Hepatocyte (in vitro differentiated cells): ENCODE data around the gene KRTAP1-1. TPM values are rescaled to one million over a fixed set of nuclear protein-coding genes. Genes with fewer than 3 reads are reported as not detected.
"Not testable (repeated sequence)": the region's sequence is repeated elsewhere in the genome, so short reads cannot be mapped to it uniquely, and the experiment has no call there.

ENCODE experiments used
- DNase-seq: peaks from one replicate; pipeline ENCODE4 v3.0.0-alpha.2; 2016; ENCODE audit warnings: low spot score
- H2AFZ ChIP-seq: fragments of 200-600 bp; sonication (generic); 2 replicates; pipeline ENCODE4 v1.6.0; 2016; ENCODE audit warnings: antibody characterized with exemption, mild to moderate bottlenecking
- H3K27ac ChIP-seq: fragments of 200-600 bp; sonication (generic); 2 replicates; pipeline ENCODE4 v1.5.1; 2016; ENCODE audit warnings: mild to moderate bottlenecking
- H3K27me3 ChIP-seq: fragments of 200-600 bp; sonication (generic); 2 replicates; pipeline ENCODE4 v1.6.1; 2016
- H3K36me3 ChIP-seq: fragments of 200-600 bp; sonication (generic); replicated peaks from 2 replicates; pipeline ENCODE4 v1.5.1; 2016; ENCODE audit warnings: low read depth; ENCODE audit not compliant: insufficient read depth
- H3K4me1 ChIP-seq: fragments of 200-600 bp; sonication (generic); 2 replicates; pipeline ENCODE4 v1.5.1; 2016; ENCODE audit warnings: mild to moderate bottlenecking, moderate library complexity; ENCODE audit not compliant: insufficient read depth
- H3K4me2 ChIP-seq: fragments of 200-600 bp; sonication (generic); 2 replicates; pipeline ENCODE4 v1.6.0; 2016
- H3K4me3 ChIP-seq: fragments of 200-600 bp; sonication (generic); 2 replicates; pipeline ENCODE4 v1.5.1; 2016; ENCODE audit warnings: mild to moderate bottlenecking
- H3K79me2 ChIP-seq: fragments of 200-600 bp; sonication (generic); 2 replicates; pipeline ENCODE4 v1.6.0; 2017; ENCODE audit warnings: mild to moderate bottlenecking
- H3K9me2 ChIP-seq: fragments of 200-600 bp; sonication (generic); replicated peaks from 2 replicates; pipeline ENCODE4 v1.6.0; 2017; ENCODE audit warnings: mild to moderate bottlenecking; ENCODE audit not compliant: insufficient read depth
- H3K9me3 ChIP-seq: fragments of 200-600 bp; sonication (generic); 2 replicates; pipeline ENCODE4 v1.5.1; 2016; ENCODE audit warnings: low read depth, mild to moderate bottlenecking
- H4K20me1 ChIP-seq: fragments of 200-600 bp; sonication (generic); 2 replicates; pipeline ENCODE4 v1.6.0; 2016; ENCODE audit warnings: mild to moderate bottlenecking; ENCODE audit not compliant: insufficient read depth, poor library complexity, severe bottlenecking
- EZH2 ChIP-seq: fragments of 200-600 bp; sonication (generic); IDR thresholded peaks from 2 replicates; pipeline ENCODE4 v1.6.1; 2016; ENCODE audit warnings: antibody characterized with exemption, mild to moderate bottlenecking, borderline replicate concordance
- EZH2phosphoT487 ChIP-seq: fragments of 200-600 bp; sonication (generic); IDR thresholded peaks from one replicate; pipeline ENCODE4 v1.6.1; 2018; ENCODE audit warnings: antibody characterized with exemption, mild to moderate bottlenecking, low read depth, moderate library complexity; ENCODE audit not compliant: unreplicated experiment, severe bottlenecking
- WGBS: methylation state at CpG from one replicate; pipeline ENCODE4 v1.1.6; 2016; ENCODE audit warnings: low lambda C conversion rate; ENCODE audit errors: missing lambda C conversion rate; 5-methylcytosine and 5-hydroxymethylcytosine counted together
- polyA plus RNA-seq: library from polyadenylated mRNA; unstranded; fragments of >200 nt; fragmentation: Nextera tagmentation; extraction: Ambion mirVana; gene quantifications from 2 replicates; pipeline ENCODE4 v1.2.1, GENCODE V29; 2016
- total RNA-seq: library from RNA; depleted of rRNA; stranded (reverse); fragments of >200 nt; gene quantifications from 2 replicates; pipeline ENCODE4 v1.2.3, GENCODE V29; 2014
- TF ChIP-seq, protein P1 (sequence below): fragments of 200-600 bp; sonication (generic); IDR thresholded peaks from 2 replicates; pipeline ENCODE4 v1.5.1; 2016; ENCODE audit warnings: antibody characterized with exemption, mild to moderate bottlenecking; ENCODE audit not compliant: poor library complexity

KRTAP1-1 gene
- total and polyA plus RNA-seq, 2 experiments from 2014 or later = not detected

DNA sequence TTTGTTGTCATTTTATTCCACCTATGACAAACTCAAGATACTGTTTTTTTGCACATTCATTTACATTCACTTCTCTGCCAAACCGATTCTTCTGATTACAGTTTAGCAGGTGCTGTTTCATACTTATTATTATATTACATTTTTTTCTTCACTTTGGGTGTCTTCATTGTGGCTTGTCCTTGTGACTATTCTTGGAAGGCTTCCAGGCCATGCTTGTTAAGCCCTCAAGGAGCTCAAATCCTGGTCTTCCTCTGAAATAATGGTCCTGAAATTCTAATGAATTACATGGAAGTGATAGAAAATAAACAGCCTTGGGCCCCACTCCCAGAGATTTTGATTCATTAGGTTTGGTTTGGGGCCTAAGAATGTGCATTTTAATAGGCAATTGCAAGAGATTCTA is 23.1 kb upstream of the KRTAP1-1 start:
- Histone ChIP-seq H3K36me3 (no peaks in the 10 kb centered on the region), H2AFZ (no peak overlapping the region), H3K9me2 (no peaks in the 10 kb centered on the region), H3K4me1 (no peaks in the 10 kb centered on the region), H3K27me3 (no peaks in the 10 kb centered on the region), H4K20me1 (no peaks in the 10 kb centered on the region), H3K4me2 (no peak overlapping the region), H3K9me3 (no peaks in the 10 kb centered on the region), H3K79me2 (no peaks in the 10 kb centered on the region), H3K4me3 (no peak overlapping the region), H3K27ac (no peak overlapping the region)
- no peak for DNase-seq
- no peak for TF ChIP-seq EZH2phosphoT487
- TF ChIP-seq, protein P1, sequence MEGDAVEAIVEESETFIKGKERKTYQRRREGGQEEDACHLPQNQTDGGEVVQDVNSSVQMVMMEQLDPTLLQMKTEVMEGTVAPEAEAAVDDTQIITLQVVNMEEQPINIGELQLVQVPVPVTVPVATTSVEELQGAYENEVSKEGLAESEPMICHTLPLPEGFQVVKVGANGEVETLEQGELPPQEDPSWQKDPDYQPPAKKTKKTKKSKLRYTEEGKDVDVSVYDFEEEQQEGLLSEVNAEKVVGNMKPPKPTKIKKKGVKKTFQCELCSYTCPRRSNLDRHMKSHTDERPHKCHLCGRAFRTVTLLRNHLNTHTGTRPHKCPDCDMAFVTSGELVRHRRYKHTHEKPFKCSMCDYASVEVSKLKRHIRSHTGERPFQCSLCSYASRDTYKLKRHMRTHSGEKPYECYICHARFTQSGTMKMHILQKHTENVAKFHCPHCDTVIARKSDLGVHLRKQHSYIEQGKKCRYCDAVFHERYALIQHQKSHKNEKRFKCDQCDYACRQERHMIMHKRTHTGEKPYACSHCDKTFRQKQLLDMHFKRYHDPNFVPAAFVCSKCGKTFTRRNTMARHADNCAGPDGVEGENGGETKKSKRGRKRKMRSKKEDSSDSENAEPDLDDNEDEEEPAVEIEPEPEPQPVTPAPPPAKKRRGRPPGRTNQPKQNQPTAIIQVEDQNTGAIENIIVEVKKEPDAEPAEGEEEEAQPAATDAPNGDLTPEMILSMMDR = no peak
- TF ChIP-seq EZH2 = no peak
- 96% methylated on average over 1 of the region's 1 CpG for WGBS

DNA sequence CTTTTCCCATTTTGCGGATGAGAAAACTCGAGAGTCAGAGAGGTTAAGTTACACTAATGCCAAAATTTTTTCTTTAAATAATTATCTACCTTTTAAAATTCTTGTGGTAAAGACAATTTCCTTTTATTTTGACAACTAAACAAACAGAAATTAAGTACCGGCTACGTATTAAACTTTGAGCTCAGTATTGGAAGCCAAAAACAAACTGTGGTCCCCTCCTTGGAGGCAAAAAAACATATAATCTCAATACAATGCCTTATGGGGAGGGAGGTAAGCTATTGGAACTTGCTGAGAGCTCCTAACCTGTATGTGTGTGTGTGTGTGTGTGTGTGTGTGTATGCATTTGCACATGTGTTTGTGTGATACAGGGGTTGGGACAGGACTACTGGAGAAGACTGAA is 22.2 kb upstream of the KRTAP1-1 start:
- TF ChIP-seq, protein P1 = no peak
- TF ChIP-seq EZH2 (no peak), EZH2phosphoT487 (no peak)
- H4K20me1 ChIP-seq = no peaks in the 10 kb centered on the region
- WGBS = 79% methylated on average over 4 of the region's 4 CpGs

DNA sequence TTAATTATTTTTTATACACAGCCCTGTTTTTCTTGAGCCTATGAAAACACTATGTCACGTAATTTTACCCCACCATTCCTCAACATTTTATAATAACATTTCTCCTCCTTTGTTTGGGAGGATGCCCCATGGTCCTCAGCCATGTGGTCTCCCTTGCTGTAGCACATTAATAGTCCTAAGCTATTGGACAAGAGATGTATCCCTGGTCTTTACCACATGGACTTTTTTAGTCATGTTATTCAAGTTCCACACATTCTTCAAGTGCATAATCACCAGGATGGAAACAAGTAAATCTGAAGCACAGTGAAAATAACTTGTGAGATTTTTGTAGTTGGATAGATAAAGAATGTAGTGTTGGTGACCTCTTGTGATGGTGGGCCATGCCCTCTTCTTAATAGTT is 20.7 kb upstream of the KRTAP1-1 start:
- DNase-seq = no peak
- H3K4me1 ChIP-seq = no peaks in the 10 kb centered on the region
- H3K9me3 ChIP-seq = no peaks in the 10 kb centered on the region
- no peak overlapping the region for H3K4me3 ChIP-seq
- H3K4me2 ChIP-seq = no peak overlapping the region
- no peaks in the 10 kb centered on the region for H3K27me3 ChIP-seq
- H3K9me2 ChIP-seq = no peaks in the 10 kb centered on the region
- peak overlapping the region; percentile 18 for H3K27ac ChIP-seq
- H3K79me2 ChIP-seq = no peaks in the 10 kb centered on the region
- 76% methylated on average over 1 of the region's 1 CpG for WGBS
- no peaks in the 10 kb centered on the region for H3K36me3 ChIP-seq
- no peaks in the 10 kb centered on the region for H4K20me1 ChIP-seq
- TF ChIP-seq EZH2phosphoT487 (no peak), EZH2 (no peak)
- no peak overlapping the region for H2AFZ ChIP-seq

More for the DNA sequence above, 22.2 kb upstream of the KRTAP1-1 start:
- Histone ChIP-seq H3K27me3 (no peaks in the 10 kb centered on the region), H3K9me2 (no peaks in the 10 kb centered on the region), H3K27ac (no peak overlapping the region), H3K4me1 (no peaks in the 10 kb centered on the region), H3K79me2 (no peaks in the 10 kb centered on the region), H3K9me3 (no peaks in the 10 kb centered on the region), H3K4me3 (no peak overlapping the region), H2AFZ (no peak overlapping the region), H3K36me3 (no peaks in the 10 kb centered on the region), H3K4me2 (no peak overlapping the region)
- no peak for DNase-seq

DNA sequence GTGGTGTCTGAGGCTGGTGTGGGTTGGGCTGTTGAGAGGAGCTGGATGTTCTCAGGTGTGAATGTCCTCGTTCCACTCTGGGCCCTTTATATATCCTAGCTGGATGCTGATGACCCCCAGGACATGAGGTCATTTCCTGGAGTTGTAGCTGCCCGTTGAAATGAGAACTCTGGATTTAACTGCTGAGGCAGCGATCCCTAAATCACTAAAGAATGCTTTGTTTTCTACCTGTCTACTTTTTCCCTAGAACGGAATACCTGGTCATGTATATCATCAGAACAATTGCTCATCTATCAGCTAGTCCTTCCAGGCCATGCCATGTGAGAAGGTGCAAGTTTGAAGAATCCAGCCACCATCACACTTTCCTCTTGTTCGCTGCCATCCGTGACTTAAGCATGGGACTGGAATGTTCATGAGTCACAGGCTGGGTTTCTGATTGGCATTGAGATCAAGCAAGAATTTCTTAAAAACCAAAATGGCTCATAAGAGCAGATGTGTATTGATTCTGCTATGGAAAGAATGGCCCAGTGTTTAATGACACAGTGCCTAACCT is 18.9 kb upstream of the KRTAP1-1 start, which contains the start of gene KRTAP2-3:
KRTAP2-3 (minus strand) TSS at position 63 of the 553 bp plus-strand sequence. CDS start 64 bp downstream, outside the sequence.
- Histone ChIP-seq H3K27ac (no peak within 1 kb of the TSS), H3K4me3 (no peak within 1 kb of the TSS), H3K9me3 (no peaks in the 10 kb centered on the region), H3K9me2 (no peaks in the 10 kb centered on the region), H3K4me1 (no peaks in the 10 kb centered on the region), H3K36me3 (no peaks in the 10 kb centered on the region), H3K79me2 (no peaks in the 10 kb centered on the region), H2AFZ (no peak within 1 kb of the TSS), H3K4me2 (no peak within 1 kb of the TSS), H4K20me1 (no peaks in the 10 kb centered on the region), H3K27me3 (no peaks in the 10 kb centered on the region)
- WGBS = 74% methylated on average over 6 of the region's 6 CpGs
- TF ChIP-seq EZH2phosphoT487 = no peak
- TF ChIP-seq EZH2 = no peak
- TF ChIP-seq, protein P1 = no peak
- no peak for DNase-seq

DNA sequence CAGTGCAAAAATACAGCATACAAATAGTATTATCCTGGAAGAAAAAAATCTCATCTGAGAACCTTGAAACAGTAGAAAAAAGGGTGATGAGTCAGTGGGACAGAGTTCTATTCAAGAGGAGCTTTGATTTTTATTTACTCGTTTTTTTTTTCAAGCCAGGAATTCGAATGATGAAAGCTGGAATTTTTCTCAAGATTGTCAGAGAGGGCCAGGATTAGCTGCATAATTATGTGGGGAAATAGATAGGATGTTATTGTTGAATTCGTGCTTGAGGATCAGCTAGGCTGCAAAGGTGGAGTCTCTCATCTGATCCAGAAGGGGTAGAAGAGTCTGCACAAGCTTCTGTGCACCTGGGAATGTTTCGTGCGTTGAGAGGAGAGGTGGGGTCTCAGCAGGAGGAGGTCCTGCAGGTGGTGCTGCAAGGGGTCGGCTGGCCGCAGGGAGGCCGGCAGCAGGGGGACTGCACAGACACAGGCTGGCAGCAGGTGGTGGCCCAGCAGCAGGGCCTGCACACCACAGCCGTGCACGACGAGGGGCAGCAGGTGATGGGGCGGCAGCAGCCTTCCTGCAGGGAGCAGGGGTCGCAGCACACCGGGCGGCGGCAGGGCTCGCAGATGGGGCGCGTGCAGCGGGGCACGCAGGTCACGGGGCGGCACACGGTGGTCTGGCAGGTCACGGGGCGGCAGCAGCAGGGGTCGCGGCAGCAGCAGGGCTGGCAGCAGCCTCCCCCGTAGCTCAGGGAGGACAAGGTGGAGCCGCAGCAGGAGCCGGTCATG is 18.2 kb upstream of the KRTAP1-1 start:
- not testable (repeated sequence) for H3K4me3 ChIP-seq, H3K36me3 ChIP-seq, H3K4me2 ChIP-seq, H3K4me1 ChIP-seq, H3K9me3 ChIP-seq, H3K9me2 ChIP-seq, H3K27me3 ChIP-seq, H2AFZ ChIP-seq, H3K79me2 ChIP-seq, H3K27ac ChIP-seq, H4K20me1 ChIP-seq
- peak; percentile 28 for DNase-seq
- 67% methylated on average over 12 of the region's 31 CpGs for WGBS
